Activated CD4-positive, alpha-beta memory T cell treated with anti-CD3 and anti-CD28 coated beads, Interleukin-2, amount 10 ng/mL, durations not matched to agents 7 days and 5 days (primary cell): ENCODE results near the gene PHLDA1. TPM values are rescaled to one million over a fixed set of nuclear protein-coding genes. Genes with fewer than 3 reads are reported as not detected.

ENCODE experiments used
- CTCF ChIA-PET: fragments of 350-600 bp; sonication (Branson Sonifier 250); formaldehyde crosslinking; loops from one replicate; lab custom pipeline; 2021; ENCODE audit warnings: antibody characterized with exemption, inconsistent platforms; lab: Charles Lee
- POLR2A ChIA-PET: fragments of 350-600 bp; sonication (Branson Sonifier 250); formaldehyde crosslinking; loops from one replicate; lab custom pipeline; 2021; ENCODE audit warnings: antibody characterized with exemption; lab: Charles Lee
- DNase-seq: peaks from one replicate; pipeline ENCODE4 v3.0.0-alpha.2; 2020
- H3K27ac Mint-ChIP-seq: one replicate; pipeline ENCODE4 v1.8.0; 2021; ENCODE audit warnings: mild to moderate bottlenecking, mixed read lengths
- H3K27me3 Mint-ChIP-seq: one replicate; pipeline ENCODE4 v1.8.0; 2021; ENCODE audit warnings: mixed read lengths
- H3K36me3 Mint-ChIP-seq: one replicate; pipeline ENCODE4 v1.8.0; 2021; ENCODE audit warnings: low read depth, mixed read lengths
- H3K4me1 Mint-ChIP-seq: one replicate; pipeline ENCODE4 v1.8.0; 2021; ENCODE audit warnings: mixed read lengths
- H3K4me3 Mint-ChIP-seq: one replicate; pipeline ENCODE4 v1.8.0; 2021; ENCODE audit warnings: mild to moderate bottlenecking, mixed read lengths
- H3K9me3 Mint-ChIP-seq: one replicate; pipeline ENCODE4 v1.8.0; 2021; ENCODE audit warnings: mixed read lengths
- total RNA-seq, 2 experiments: library from RNA; stranded (reverse); gene quantifications; one replicate each; pipeline ENCODE4 v1.2.3, GENCODE V29; 2021

Gene PHLDA1
- total RNA-seq, 2 experiments from 2014 or later = 42.8 TPM

- ChIA-PET POLR2A (interaction anchor here (1.7 kb wide), 1 partner anchor 14 kb away, joined by 7 read pairs; no protein-coding TSS in a partner anchor), CTCF (interaction anchor here (1.2 to 5.3 kb wide), 4 partner anchors 15 to 550 kb away, joined by 4 to 72 read pairs (median 6); no protein-coding TSS in a partner anchor)
- Mint-ChIP-seq H3K4me3 (no peak overlapping the region), H3K27me3 (peaks cover 3% of the 10 kb centered on the region), H3K9me3 (no peaks in the 10 kb centered on the region), H3K36me3 (peaks cover 12% of the 10 kb centered on the region), H3K4me1 (peaks cover 43% of the 10 kb centered on the region), H3K27ac (no peak overlapping the region)
- no peak for DNase-seq
Observed at GRCh38 chr12:76035045-76035444, 3.5 kb upstream of the PHLDA1 start.

GRCh38 chr12:76033081-76034011 is 1.8 kb upstream of the PHLDA1 start:
- ChIA-PET CTCF (interaction anchor here (0.7 to 6.1 kb wide), 12 partner anchors 13 to 553 kb away, joined by 3 to 72 read pairs (median 14); partner anchors contain the start of gene GLIPR1), POLR2A (interaction anchor here (0.6 to 6.8 kb wide), 12 partner anchors 12 to 550 kb away, joined by 3 to 246 read pairs (median 20); partner anchors contain the start of genes KRR1 and NAP1L1)
- DNase-seq = no peak
- H3K4me1 Mint-ChIP-seq = peaks cover 56% of the 10 kb centered on the region
- no peak overlapping the region for H3K27ac Mint-ChIP-seq
- no peaks in the 10 kb centered on the region for H3K9me3 Mint-ChIP-seq
- H3K36me3 Mint-ChIP-seq = peaks cover 28% of the 10 kb centered on the region
- H3K27me3 Mint-ChIP-seq = peaks cover 3% of the 10 kb centered on the region
- H3K4me3 Mint-ChIP-seq = peak overlapping the region; percentile 98

GRCh38 chr12:76032043-76032981 is 736 bp upstream of the PHLDA1 start:
- H3K27ac Mint-ChIP-seq = peak overlapping the region; percentile 95
- POLR2A ChIA-PET = interaction anchor here (0.6 to 6.8 kb wide), 45 partner anchors 8 to 552 kb away, joined by 3 to 246 read pairs (median 4); partner anchors contain the start of genes BBS10, GLIPR1, KRR1 and NAP1L1
- peak; percentile 51 for DNase-seq
- H3K36me3 Mint-ChIP-seq = peaks cover 33% of the 10 kb centered on the region
- no peaks in the 10 kb centered on the region for H3K9me3 Mint-ChIP-seq
- H3K4me3 Mint-ChIP-seq = peak overlapping the region; percentile 98
- H3K4me1 Mint-ChIP-seq = peaks cover 55% of the 10 kb centered on the region
- H3K27me3 Mint-ChIP-seq = peaks cover 3% of the 10 kb centered on the region
- CTCF ChIA-PET = interaction anchor here (0.7 to 6.1 kb wide), 35 partner anchors 9 to 641 kb away, joined by 3 to 72 read pairs (median 4); partner anchors contain the start of genes GLIPR1 and GLIPR1L2

- peaks cover 46% of the 10 kb centered on the region for H3K36me3 Mint-ChIP-seq
- no peak for DNase-seq
- peaks cover 3% of the 10 kb centered on the region for H3K27me3 Mint-ChIP-seq
- peak overlapping the region; percentile 98 for H3K4me3 Mint-ChIP-seq
- ChIA-PET POLR2A (interaction anchor here (0.7 to 6.8 kb wide), 48 partner anchors 10 to 551 kb away, joined by 3 to 246 read pairs (median 4); partner anchors contain the start of genes BBS10, GLIPR1, KRR1 and NAP1L1), CTCF (interaction anchor here (1.0 to 6.1 kb wide), 34 partner anchors 10 to 640 kb away, joined by 3 to 72 read pairs (median 5); partner anchors contain the start of genes GLIPR1 and GLIPR1L2)
- H3K9me3 Mint-ChIP-seq = no peaks in the 10 kb centered on the region
- H3K4me1 Mint-ChIP-seq = peaks cover 65% of the 10 kb centered on the region
- H3K27ac Mint-ChIP-seq = peak overlapping the region; percentile 95
Observed at GRCh38 chr12:76031081-76031413, 529 bp downstream of the PHLDA1 start.

- Mint-ChIP-seq H3K27me3 (peaks cover 3% of the 10 kb centered on the region), H3K4me1 (peaks cover 66% of the 10 kb centered on the region), H3K27ac (peak overlapping the region; percentile 95), H3K4me3 (peak overlapping the region; percentile 98), H3K36me3 (peaks cover 51% of the 10 kb centered on the region), H3K9me3 (no peaks in the 10 kb centered on the region)
- CTCF ChIA-PET = interaction anchor here (0.6 to 6.1 kb wide), 34 partner anchors 10 to 639 kb away, joined by 3 to 72 read pairs (median 5); partner anchors contain the start of genes GLIPR1 and GLIPR1L2
- DNase-seq = peak; percentile 75
- POLR2A ChIA-PET = interaction anchor here (0.7 to 6.8 kb wide), 43 partner anchors 10 to 551 kb away, joined by 3 to 246 read pairs (median 5); partner anchors contain the start of genes BBS10, GLIPR1, KRR1 and NAP1L1
Observed at GRCh38 chr12:76030341-76031080, 1.1 kb downstream of the PHLDA1 start.

- peaks cover 3% of the 10 kb centered on the region for H3K27me3 Mint-ChIP-seq
- peaks cover 68% of the 10 kb centered on the region for H3K4me1 Mint-ChIP-seq
- POLR2A ChIA-PET = interaction anchor here (0.7 to 6.8 kb wide), 20 partner anchors 9 to 551 kb away, joined by 3 to 246 read pairs (median 8); partner anchors contain the start of genes KRR1 and NAP1L1
- peak overlapping the region; percentile 98 for H3K4me3 Mint-ChIP-seq
- H3K36me3 Mint-ChIP-seq = peaks cover 55% of the 10 kb centered on the region
- DNase-seq = peak; percentile 42
- CTCF ChIA-PET = interaction anchor here (0.6 to 6.1 kb wide), 15 partner anchors 9 to 523 kb away, joined by 3 to 72 read pairs (median 11); no protein-coding TSS in a partner anchor
- H3K27ac Mint-ChIP-seq = peak overlapping the region; percentile 95
- H3K9me3 Mint-ChIP-seq = no peaks in the 10 kb centered on the region
Observed at GRCh38 chr12:76029982-76030340, 1.6 kb downstream of the PHLDA1 start.

- H3K4me1 Mint-ChIP-seq = peaks cover 69% of the 10 kb centered on the region
- no peaks in the 10 kb centered on the region for H3K9me3 Mint-ChIP-seq
- CTCF ChIA-PET = interaction anchor here (0.6 to 6.1 kb wide), 6 partner anchors 8 to 544 kb away, joined by 3 to 57 read pairs (median 4); no protein-coding TSS in a partner anchor
- POLR2A ChIA-PET = interaction anchor here (1.0 to 6.8 kb wide), 7 partner anchors 8 to 518 kb away, joined by 3 to 246 read pairs (median 50); partner anchors contain the start of gene KRR1
- H3K36me3 Mint-ChIP-seq = peaks cover 59% of the 10 kb centered on the region
- no peak for DNase-seq
- H3K4me3 Mint-ChIP-seq = peak overlapping the region; percentile 98
- peak overlapping the region; percentile 95 for H3K27ac Mint-ChIP-seq
- H3K27me3 Mint-ChIP-seq = peaks cover 3% of the 10 kb centered on the region
Observed at GRCh38 chr12:76028571-76029277, 2.9 kb downstream of the PHLDA1 start.

GRCh38 chr12:76026643-76027063 is 4.9 kb downstream of the PHLDA1 start:
- Mint-ChIP-seq H3K4me3 (no peak overlapping the region), H3K27ac (no peak overlapping the region), H3K27me3 (peaks cover 3% of the 10 kb centered on the region), H3K4me1 (peaks cover 69% of the 10 kb centered on the region), H3K36me3 (peaks cover 56% of the 10 kb centered on the region), H3K9me3 (no peaks in the 10 kb centered on the region)
- POLR2A ChIA-PET = interaction anchor here (0.9 to 6.8 kb wide), 3 partner anchors 36 to 92 kb away, joined by 4 to 123 read pairs (median 4); no protein-coding TSS in a partner anchor
- no peak for DNase-seq
- CTCF ChIA-PET = no interaction called here

GRCh38 chr12:76025601-76026575 is 5.7 kb downstream of the PHLDA1 start:
- Mint-ChIP-seq H3K4me3 (no peak overlapping the region), H3K36me3 (peaks cover 54% of the 10 kb centered on the region), H3K9me3 (no peaks in the 10 kb centered on the region), H3K27me3 (peaks cover 3% of the 10 kb centered on the region), H3K27ac (peak overlapping the region; percentile 38), H3K4me1 (peaks cover 75% of the 10 kb centered on the region)
- ChIA-PET POLR2A (interaction anchor here (1.0 to 2.1 kb wide), 3 partner anchors 46 to 91 kb away, joined by 4 to 14 read pairs (median 5); no protein-coding TSS in a partner anchor), CTCF (no interaction called here)
- DNase-seq = no peak
